HG02852 (cell line): ENCODE measurements around the gene PYCARD.

Experiments used
- ATAC-seq: cut with Tn5 transposase; IDR thresholded peaks from one replicate; pipeline ENCODE4 v1.9.1; 2021; ENCODE audit warnings: mild to moderate bottlenecking, moderate library complexity; ENCODE audit not compliant: unreplicated experiment

The PYCARD gene

GRCh38 chr16:31167315-31167714, 35.2 kb downstream of the PYCARD start:
- ATAC-seq: no peak

DNA sequence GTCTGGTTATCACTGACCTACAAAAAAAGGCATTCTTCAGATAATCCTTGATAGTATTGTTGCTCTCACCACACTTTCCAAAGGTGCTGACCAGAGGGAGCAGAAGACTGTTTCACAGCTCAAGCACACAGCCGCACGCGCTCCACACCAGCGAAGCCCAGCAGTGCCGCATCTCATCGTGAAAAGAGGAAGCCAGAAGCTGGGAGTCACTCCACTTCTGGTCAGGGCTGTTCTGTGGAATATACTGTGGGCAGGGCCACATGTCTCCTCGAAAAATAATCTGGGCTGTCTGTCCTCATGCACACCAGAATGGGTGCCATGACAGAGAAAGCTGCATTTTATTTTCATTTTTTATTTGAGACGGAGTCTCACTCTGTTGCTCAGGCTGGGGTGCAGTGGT, 45.4 kb downstream of the PYCARD start:
- no peak for ATAC-seq
